Glomerular endothelial cell (primary cell): ENCODE measurements around the gene PLXNA3. TPM values are rescaled to one million over a fixed set of nuclear protein-coding genes. Genes with fewer than 3 reads are reported as not detected.

Experiments
- DNase-seq: peaks from one replicate; pipeline ENCODE4 v3.0.0-alpha.2; 2011; ENCODE audit warnings: low read depth, low spot score; ENCODE audit errors: extremely low read depth
- total RNA-seq: library from RNA; depleted of rRNA; stranded (reverse); fragments of >200 nt; gene quantifications from 2 replicates; pipeline ENCODE4 v1.2.3, GENCODE V29; 2015

Gene PLXNA3
- total RNA-seq, 1 donor from 2014 or later, result 29.2 TPM

- DNase-seq, result no peak
Observed at GRCh38 chrX:154434394-154435168, 23.5 kb upstream of the PLXNA3 start.

- DNase-seq, result no peak
Observed at GRCh38 chrX:154435171-154435733, 22.8 kb upstream of the PLXNA3 start.

- DNase-seq, result no peak
Observed at GRCh38 chrX:154436374-154436982, 21.6 kb upstream of the PLXNA3 start.

- no peak for DNase-seq
Observed at GRCh38 chrX:154436983-154437752, 20.9 kb upstream of the PLXNA3 start, which contains the start of gene GDI1. Gene GDI1 (plus strand): TSS chrX:154437154. CDS start chrX:154437255, 101 bp downstream.

GRCh38 chrX:154437971-154438893 lies 19.8 kb upstream of the PLXNA3 start:
- no peak for DNase-seq

GRCh38 chrX:154439841-154440240 lies 18.2 kb upstream of the PLXNA3 start:
- no peak for DNase-seq

GRCh38 chrX:154440623-154441357 lies 17.3 kb upstream of the PLXNA3 start:
- no peak for DNase-seq

GRCh38 chrX:154441564-154441963 lies 16.5 kb upstream of the PLXNA3 start:
- no peak for DNase-seq

- no peak for DNase-seq
Observed at GRCh38 chrX:154441984-154442707, 15.9 kb upstream of the PLXNA3 start.

GRCh38 chrX:154443479-154443910 lies 14.6 kb upstream of the PLXNA3 start:
- DNase-seq, result no peak

- no peak for DNase-seq
Observed at GRCh38 chrX:154443992-154444754, 13.9 kb upstream of the PLXNA3 start, which contains the start of gene FAM50A. Gene FAM50A (plus strand): TSS chrX:154444141. CDS start chrX:154444236, 95 bp downstream.

GRCh38 chrX:154444755-154445246 lies 13.3 kb upstream of the PLXNA3 start:
- DNase-seq, result no peak

- DNase-seq, result no peak
Observed at GRCh38 chrX:154445776-154446175, 12.3 kb upstream of the PLXNA3 start.

- DNase-seq, result no peak
Observed at GRCh38 chrX:154446430-154446829, 11.7 kb upstream of the PLXNA3 start.

- DNase-seq, result no peak
Observed at GRCh38 chrX:154448484-154448883, 9.6 kb upstream of the PLXNA3 start.

- DNase-seq, result no peak
Observed at GRCh38 chrX:154449618-154450017, 8.5 kb upstream of the PLXNA3 start.

- DNase-seq, result no peak
Observed at GRCh38 chrX:154450312-154450711, 7.8 kb upstream of the PLXNA3 start.

GRCh38 chrX:154452823-154453222 lies 5.3 kb upstream of the PLXNA3 start:
- DNase-seq, result no peak
